A673 (cell line): ENCODE data around the gene CPNE5. TPM values are rescaled to one million over a fixed set of nuclear protein-coding genes. Genes with fewer than 3 reads are reported as not detected.

Source experiments
- BruUV-seq: library from RNA; stranded (reverse); fragments of 400-500 nt; replicated peaks from 2 replicates; lab custom pipeline; 2021; lab: Mats Ljungman, UMichigan
- CTCF ChIA-PET: fragments of 300-600 bp; sonication (Branson Sonifier 250); formaldehyde crosslinking; loops from one replicate; lab custom pipeline; 2022; ENCODE audit warnings: antibody characterized with exemption; lab: Charles Lee
- POLR2A ChIA-PET: fragments of 300-600 bp; sonication (Branson Sonifier 250); formaldehyde crosslinking; loops from one replicate; lab custom pipeline; 2022; ENCODE audit warnings: antibody characterized with exemption; ENCODE audit not compliant: low non-redundant PET; lab: Charles Lee
- DNase-seq: peaks from one replicate; pipeline ENCODE4 v3.0.0-alpha.2; 2015; ENCODE audit warnings: low spot score
- H3K27ac ChIP-seq: fragments of 200-600 bp; sonication (generic); 2 replicates; pipeline ENCODE4 v1.5.1; 2016; ENCODE audit warnings: mixed run types, low read depth, mild to moderate bottlenecking, mixed read lengths, antibody characterized with exemption, low read length; ENCODE audit not compliant: poor library complexity, severe bottlenecking
- H3K27me3 ChIP-seq: fragments of 200-600 bp; sonication (generic); replicated peaks from 2 replicates; pipeline ENCODE4 v1.6.1; 2017; ENCODE audit warnings: mixed run types, low read depth, mild to moderate bottlenecking, mixed read lengths, antibody characterized with exemption, low read length; ENCODE audit not compliant: insufficient read depth, poor library complexity
- H3K36me3 ChIP-seq: fragments of 200-600 bp; sonication (generic); 2 replicates; pipeline ENCODE4 v1.6.1; 2016; ENCODE audit warnings: mixed run types, mild to moderate bottlenecking, mixed read lengths, antibody characterized with exemption, low read length; ENCODE audit not compliant: insufficient read depth, poor library complexity, severe bottlenecking
- H3K4me1 ChIP-seq: fragments of 200-600 bp; sonication (generic); 2 replicates; pipeline ENCODE4 v1.6.1; 2017; ENCODE audit warnings: mixed run types, mild to moderate bottlenecking, mixed read lengths, antibody characterized with exemption, low read length; ENCODE audit not compliant: insufficient read depth, poor library complexity, severe bottlenecking
- H3K4me3 ChIP-seq: fragments of 200-600 bp; sonication (generic); 2 replicates; pipeline ENCODE4 v1.5.1; 2016; ENCODE audit warnings: low read depth, mixed run types, mild to moderate bottlenecking, mixed read lengths, low read length; ENCODE audit not compliant: poor library complexity, severe bottlenecking
- H3K9me3 ChIP-seq: fragments of 200-600 bp; sonication (generic); 2 replicates; pipeline ENCODE4 v1.6.1; 2016; ENCODE audit warnings: mixed run types, low read depth, mild to moderate bottlenecking, mixed read lengths, antibody characterized with exemption, low read length; ENCODE audit not compliant: poor library complexity, severe bottlenecking
- EZH2 ChIP-seq: fragments of 200-600 bp; sonication (generic); IDR thresholded peaks from 2 replicates; pipeline ENCODE4 v1.6.1; 2017; ENCODE audit warnings: borderline replicate concordance, low read depth, mild to moderate bottlenecking, mixed read lengths, antibody characterized with exemption, low read length; ENCODE audit not compliant: poor library complexity, severe bottlenecking
- intact Hi-C: fragments of 100-400 bp; cut with micrococcal nuclease; formaldehyde crosslinking; loops from one replicate; pipeline ENCODE4 v1.10.0; 2022; ENCODE audit not compliant: unreplicated experiment
- total RNA-seq: library from RNA; stranded (reverse); gene quantifications from 2 replicates; pipeline ENCODE4 v1.2.3, GENCODE V29; 2021
- TF ChIP-seq, protein P1 (sequence below): fragments of 300-800, 200-600 bp; sonication (generic); conservative IDR thresholded peaks from 2 replicates; pipeline ENCODE4 v1.5.1; 2017; ENCODE audit warnings: low read depth, mild to moderate bottlenecking, antibody characterized with exemption, low read length, moderate library complexity, mixed read lengths

CPNE5 gene
- total RNA-seq, 1 experiment from 2014 or later = 0.13 TPM

DNA sequence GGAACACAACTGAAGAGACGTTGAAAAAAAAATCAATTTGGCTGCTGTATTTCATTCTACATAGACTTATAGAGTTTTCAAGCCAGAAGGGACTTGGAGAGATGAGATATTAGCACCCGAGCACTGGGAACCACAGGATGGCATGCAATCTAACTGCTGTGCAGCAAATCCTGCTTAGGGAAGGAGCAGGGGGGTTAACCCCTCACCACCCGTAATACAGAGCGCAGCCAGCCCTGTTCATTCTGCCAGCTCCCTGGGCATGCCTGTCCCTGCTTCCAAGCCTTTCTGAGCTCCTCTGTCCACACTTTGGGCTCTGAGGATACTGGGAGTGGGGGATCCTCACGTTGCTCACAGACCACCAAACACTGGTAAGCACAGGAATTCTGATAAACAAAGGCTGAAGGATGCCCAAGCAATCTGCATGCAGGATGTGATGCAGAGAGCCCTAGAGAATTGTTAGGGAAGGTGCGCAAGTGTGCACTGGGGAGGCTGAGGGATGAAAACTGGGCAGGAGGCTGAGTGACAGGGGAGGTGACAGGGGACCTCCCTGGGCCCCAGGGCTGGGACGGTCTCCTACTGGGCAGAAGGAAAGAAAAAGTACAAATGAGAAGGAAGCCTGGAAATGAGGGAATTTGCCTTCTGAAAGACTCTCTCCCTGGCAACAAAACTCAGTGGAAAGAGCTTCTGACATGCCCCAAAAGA lies 34.0 kb downstream of the CPNE5 start:
- no peak for DNase-seq
- Histone ChIP-seq H3K36me3 (no peaks in the 10 kb centered on the region), H3K4me3 (no peak overlapping the region), H3K9me3 (no peaks in the 10 kb centered on the region), H3K27ac (no peak overlapping the region), H3K4me1 (no peaks in the 10 kb centered on the region), H3K27me3 (no peaks in the 10 kb centered on the region)
- ChIA-PET POLR2A (interaction anchor here (0.5 kb wide), 1 partner anchor 19 kb away, joined by 7 read pairs; no protein-coding TSS in a partner anchor), CTCF (interaction anchor here (0.6 kb wide), 1 partner anchor 213 kb away, joined by 4 read pairs; no protein-coding TSS in a partner anchor)
- intact Hi-C loops = no loop called here
- no peak for TF ChIP-seq EZH2
- TF ChIP-seq, protein P1, sequence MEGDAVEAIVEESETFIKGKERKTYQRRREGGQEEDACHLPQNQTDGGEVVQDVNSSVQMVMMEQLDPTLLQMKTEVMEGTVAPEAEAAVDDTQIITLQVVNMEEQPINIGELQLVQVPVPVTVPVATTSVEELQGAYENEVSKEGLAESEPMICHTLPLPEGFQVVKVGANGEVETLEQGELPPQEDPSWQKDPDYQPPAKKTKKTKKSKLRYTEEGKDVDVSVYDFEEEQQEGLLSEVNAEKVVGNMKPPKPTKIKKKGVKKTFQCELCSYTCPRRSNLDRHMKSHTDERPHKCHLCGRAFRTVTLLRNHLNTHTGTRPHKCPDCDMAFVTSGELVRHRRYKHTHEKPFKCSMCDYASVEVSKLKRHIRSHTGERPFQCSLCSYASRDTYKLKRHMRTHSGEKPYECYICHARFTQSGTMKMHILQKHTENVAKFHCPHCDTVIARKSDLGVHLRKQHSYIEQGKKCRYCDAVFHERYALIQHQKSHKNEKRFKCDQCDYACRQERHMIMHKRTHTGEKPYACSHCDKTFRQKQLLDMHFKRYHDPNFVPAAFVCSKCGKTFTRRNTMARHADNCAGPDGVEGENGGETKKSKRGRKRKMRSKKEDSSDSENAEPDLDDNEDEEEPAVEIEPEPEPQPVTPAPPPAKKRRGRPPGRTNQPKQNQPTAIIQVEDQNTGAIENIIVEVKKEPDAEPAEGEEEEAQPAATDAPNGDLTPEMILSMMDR = no peak
- no TSS peak for BruUV-seq

DNA sequence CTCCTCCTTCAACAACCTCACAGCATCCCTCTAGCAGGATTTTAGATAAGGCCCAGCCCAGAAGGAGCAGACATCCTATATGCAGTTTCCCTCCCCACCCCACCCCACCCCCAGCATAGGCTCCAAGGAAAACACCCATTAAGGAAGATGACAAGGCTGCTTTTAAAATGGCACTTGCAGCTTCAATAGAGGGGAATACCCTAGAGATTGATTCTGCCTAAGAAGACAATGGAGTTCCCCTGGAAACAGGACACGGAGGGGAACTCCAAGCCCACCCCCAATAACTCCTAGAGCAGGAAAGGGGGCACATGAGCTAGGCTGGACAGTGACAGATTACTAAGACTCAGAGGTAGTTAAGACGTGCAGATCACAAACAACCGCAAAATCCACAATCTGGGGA lies 34.7 kb downstream of the CPNE5 start:
- BruUV-seq = no TSS peak
- Histone ChIP-seq H3K36me3 (no peaks in the 10 kb centered on the region), H3K4me3 (no peak overlapping the region), H3K9me3 (no peaks in the 10 kb centered on the region), H3K27me3 (no peaks in the 10 kb centered on the region), H3K27ac (no peak overlapping the region), H3K4me1 (no peaks in the 10 kb centered on the region)
- DNase-seq = no peak
- ChIA-PET POLR2A (interaction anchor here (0.5 kb wide), 1 partner anchor 18 kb away, joined by 7 read pairs; no protein-coding TSS in a partner anchor), CTCF (interaction anchor here (0.6 kb wide), 1 partner anchor 214 kb away, joined by 4 read pairs; no protein-coding TSS in a partner anchor)
- TF ChIP-seq EZH2 = no peak
- TF ChIP-seq, protein P1 = no peak
- intact Hi-C loops = no loop called here

DNA sequence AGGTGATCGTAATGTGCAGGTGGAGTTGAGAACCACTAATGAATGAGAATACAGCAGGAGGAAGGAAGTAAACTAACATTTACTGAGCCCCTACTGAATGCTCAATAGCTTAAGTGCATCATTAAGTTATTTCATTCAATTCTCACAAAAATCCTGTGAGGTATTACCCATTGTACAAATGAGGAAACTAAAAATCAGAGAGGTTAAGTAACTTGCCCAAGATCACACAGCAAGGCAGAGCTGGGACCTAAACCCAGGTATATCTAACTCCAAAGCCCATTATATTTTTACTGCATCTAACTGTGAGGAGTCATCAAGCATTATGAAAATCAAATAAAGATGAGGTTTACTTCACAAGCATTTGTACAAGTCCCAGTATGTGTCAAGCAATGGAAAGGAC lies 35.3 kb downstream of the CPNE5 start:
- CTCF ChIA-PET = no interaction called here
- intact Hi-C loops = no loop called here
- DNase-seq = no peak
- Histone ChIP-seq H3K4me3 (no peak overlapping the region), H3K27ac (no peak overlapping the region), H3K27me3 (no peaks in the 10 kb centered on the region), H3K4me1 (no peaks in the 10 kb centered on the region), H3K36me3 (no peaks in the 10 kb centered on the region), H3K9me3 (no peaks in the 10 kb centered on the region)
- TF ChIP-seq, protein P1 = no peak
- TF ChIP-seq EZH2 = no peak
- POLR2A ChIA-PET = no interaction called here
- no TSS peak for BruUV-seq
